Stimulated activated CD4-positive, alpha-beta T cell treated with anti-CD3 and anti-CD28 coated beads, Interleukin-1b, Interleukin-23, amount 100 ng/mL, for 1 hour (primary cell): ENCODE data around the gene JAG2.

Source experiments
- DNase-seq, 2 donors: peaks; one replicate each; pipeline ENCODE4 v3.0.0-alpha.2; 2020; ENCODE audit warnings: low read depth in 2 of 2

JAG2 gene

DNA sequence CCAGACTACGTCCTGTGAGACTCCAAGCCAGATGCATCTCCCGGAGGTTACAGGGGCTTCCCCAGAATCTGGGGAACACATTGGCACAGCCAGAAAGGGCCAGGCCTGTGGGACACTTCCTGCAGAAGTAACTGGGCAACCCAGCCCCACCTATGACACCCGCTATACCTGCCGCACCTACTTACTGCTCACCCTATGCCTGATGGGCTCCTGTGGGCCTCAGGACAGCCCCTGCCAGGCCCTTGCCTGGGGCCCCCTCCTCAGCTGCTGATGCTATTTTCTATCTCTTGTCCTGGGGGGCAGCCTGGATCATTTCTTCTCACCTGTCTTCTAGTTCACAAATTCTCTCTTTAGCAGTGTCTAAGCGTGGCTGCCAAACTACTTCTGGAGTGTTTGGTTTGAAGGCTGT lies 28.7 kb downstream of the JAG2 start:
- DNase-seq: no peak

DNA sequence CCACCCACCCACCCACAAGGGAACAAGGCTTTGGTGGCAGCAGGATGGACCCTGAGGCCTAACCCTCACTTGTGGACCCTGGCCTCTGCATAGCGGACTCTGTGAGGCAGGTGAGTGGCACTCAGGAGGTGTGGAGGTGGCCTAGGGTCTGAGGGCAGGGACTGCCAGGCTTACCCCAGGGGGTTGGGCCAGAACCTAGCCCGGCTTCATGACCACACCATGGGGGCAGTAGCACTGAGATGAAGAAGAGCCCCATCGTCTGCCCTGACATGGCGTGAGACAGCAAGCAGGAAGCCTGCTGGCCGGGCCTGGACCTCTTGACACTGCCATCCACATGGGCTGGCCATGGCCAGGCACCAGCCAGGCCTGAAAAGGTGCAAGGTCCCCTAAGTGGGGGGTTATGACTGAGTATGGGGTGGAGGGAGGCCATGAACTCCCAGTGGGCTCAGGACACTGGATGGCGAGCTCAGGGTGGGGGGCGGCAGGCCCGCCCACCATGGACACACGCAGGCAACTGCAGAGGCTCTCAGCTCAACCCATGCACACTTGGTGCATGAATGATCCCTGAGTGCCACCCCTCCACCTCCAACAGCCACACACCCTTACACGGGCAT lies 29.3 kb downstream of the JAG2 start:
- DNase-seq: no peak

DNA sequence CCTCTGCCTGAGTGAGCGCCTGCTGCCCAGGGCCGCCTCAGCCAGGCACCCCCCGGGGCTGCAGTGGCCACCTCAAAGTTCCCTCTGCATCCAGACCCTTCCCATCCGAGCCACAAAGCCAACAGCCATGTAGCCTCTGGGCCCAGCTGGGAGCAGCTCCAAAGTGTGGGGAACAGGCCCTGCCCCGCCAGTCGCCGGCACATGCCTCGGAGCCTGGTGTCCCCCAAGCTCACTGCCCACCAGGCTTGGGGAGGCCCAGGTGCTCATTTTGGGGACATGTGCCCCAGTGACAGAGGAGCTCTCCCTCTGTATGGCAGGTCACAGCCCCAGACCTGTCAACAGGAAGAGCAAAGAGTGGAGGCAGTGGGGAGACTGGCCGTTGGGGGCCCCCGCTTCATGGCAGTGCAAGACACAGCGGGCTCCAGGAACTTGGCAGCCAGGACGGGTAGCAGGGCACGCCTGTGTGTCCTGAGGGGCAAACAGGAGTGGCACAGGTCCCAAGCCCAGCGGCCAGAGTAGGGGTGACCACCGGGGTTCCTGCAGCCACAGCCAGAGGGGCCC lies 29.9 kb downstream of the JAG2 start:
- no peak for DNase-seq

DNA sequence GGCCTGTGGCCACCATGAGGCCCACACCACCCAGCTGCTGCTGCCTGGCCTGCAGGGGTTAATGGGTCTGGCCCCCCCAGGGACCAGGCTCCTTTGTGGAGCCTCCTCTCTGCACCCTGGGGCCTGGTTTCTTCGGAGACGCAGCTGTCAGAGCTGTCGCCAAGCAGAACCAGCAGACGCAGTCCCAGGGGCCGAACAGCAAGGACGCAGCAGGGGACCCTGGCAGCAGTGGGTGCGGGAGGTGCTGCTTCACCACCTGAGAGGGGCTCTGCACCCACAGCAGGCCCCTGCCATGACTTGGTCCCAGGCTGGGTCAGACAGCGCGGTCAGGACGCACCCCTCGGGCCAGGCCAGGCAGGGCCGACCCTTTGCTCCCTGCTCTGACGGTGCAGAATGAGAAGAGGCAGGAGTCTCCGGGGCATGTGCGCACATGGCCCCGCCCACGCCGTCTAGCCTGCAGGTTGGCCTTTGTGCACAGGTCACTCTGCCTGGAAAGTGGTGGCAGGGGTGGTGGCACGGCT lies 30.5 kb downstream of the JAG2 start:
- DNase-seq: no peak

DNA sequence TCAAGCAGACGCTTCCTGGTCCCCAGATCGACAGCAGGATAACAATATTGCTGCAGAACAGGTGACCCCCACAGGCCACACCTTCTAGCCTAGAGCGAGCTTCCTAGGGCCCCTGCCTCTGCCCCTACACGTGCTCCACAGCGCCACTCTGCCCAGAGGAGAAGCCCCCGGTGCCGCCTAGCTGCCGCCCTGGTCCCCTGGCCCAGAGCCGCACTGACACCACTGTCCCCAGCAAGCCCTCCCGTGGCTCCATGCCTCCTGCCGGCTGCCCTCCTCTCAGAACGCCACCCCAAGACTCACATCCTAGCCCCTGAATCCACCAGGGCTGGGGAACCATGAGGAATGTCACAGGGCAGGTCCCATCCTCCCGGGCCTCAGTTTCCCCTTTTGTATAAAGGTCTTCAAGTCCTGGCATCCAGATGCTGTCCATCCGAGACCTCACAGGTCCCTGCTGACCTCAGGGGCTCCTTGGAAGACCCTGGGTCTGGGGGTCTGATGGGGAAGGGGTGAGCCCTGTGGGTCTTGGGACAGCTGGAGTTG lies 31.0 kb downstream of the JAG2 start:
- DNase-seq: no peak

DNA sequence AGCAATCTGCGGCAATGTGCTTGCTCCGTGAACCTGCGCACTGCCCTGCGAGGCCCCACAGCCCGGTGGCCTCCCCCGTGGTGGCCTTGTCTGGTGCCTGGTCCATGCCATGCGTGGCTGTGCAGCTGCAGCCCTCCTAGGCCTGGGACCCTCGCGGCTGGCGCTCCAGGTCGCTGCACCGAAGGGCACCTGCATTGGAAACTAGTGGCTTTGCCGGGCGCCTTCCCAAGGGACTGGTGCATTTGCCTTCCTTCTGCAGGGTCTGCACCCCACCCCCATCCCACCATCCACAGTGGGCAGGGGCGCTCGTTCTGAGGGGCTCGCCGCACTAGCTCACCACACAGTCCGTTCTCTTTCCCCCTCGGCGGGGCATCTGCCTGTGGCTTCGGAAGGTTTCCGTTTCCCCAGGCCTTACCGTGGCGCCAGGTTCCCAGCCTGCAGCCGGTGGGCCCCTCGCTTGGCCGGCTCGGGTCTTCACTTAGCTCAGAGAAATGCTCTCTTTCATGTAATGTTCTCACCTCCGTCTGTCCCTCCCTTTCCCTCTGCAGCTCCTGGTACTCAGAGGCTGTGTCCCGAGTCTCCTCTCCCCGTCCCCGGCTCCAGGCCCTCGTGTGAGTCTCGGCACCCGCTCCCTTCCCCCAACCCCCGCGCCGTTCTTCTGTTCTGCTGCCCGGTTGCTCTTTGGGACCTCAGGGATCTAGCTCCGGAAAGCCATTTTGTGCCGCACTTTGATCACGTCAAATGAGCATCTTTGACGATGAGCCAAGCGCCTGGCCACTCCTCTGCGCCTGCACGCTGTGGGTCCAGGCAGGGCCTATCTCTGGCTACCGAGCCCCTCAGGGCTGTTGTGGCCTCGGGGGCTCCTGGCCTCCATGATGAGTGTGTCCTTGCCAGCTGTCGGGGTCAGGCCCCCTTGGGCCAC lies 31.9 kb downstream of the JAG2 start:
- DNase-seq: no peak

DNA sequence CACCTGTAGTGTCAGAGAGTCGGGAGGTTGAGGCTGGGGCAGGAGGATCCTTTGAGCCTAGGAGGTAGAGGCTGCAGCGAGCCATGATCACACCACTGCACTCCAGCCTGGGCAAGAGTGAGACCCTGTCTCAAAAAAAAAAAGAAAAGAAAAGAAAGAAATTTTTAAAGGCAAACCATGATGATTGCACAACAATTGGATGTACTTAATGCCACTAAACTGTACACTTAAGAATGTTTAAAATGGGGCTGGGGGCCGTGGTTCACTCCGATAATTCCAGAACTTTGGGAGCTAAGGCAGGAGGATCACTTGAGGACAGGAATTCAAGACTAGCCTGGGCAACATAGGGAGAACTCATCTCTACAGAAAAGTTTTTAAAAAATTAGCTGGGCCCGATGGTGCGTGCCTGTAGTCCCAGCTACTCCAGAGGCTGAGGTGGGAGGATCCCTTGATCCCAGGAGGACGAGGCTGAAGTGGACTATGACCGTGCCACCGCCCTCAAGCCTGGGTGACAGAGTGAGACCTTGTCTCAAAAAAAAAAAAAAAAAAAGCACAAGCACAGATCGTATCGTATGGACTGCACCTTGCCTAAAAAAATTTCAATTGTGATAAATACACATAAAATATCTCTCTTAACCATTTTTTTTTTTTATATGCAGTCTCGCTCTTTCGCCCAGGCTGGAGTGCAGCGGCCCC lies 32.7 kb downstream of the JAG2 start:
- DNase-seq: no peak

DNA sequence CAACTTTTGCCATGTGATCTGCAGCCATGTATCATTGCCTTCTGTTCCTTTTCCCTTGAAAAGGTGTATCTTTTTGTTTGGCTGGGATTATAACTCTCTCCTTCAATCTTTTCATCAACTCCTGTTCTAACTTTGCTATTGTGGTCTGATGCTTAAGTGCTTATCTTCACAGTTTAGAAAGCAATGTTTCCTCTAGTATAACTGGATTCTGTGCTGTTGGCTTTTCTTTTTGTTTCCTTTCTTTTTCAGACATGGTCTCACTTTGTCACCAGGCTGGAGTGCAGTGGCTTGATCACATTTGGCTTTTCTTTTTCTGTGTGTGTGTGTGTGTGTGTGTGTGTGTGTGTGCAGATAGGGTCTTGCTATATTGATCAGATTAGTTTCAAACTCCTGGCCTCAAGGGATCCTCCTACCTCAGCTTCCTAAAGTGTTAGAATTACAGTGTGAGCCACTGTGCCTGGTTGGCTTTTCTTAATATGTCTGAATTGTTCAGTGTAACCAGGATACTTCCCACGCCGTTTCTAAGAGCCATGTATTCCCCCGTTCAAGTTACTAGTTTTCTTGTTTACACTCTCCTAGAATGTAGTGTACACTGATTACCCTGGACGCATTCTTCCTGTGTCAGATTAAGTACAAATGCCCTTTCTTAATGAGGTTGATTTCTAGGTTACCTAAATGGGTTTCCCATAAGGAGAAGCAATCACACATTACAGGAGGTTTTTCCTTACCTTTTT lies 35.5 kb downstream of the JAG2 start:
- no peak for DNase-seq

DNA sequence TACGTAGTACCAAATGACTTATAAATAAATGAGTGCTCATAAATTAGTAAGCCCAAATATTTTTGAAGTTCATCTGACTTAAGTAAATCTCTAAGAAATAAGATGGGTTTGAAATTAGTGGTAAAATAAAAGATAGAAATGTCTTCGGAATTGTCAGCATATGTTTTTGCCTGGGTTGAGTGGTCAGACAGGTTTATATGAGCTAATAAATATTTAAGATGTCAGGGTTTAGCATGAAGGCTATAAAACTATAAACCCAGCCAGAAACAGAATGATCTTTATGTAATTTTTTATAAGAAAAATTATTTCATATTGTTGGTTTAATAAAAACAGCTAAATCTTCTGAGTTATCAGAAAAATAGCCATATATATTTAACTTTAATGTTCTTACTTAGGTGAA lies 37.3 kb downstream of the JAG2 start:
- no peak for DNase-seq

DNA sequence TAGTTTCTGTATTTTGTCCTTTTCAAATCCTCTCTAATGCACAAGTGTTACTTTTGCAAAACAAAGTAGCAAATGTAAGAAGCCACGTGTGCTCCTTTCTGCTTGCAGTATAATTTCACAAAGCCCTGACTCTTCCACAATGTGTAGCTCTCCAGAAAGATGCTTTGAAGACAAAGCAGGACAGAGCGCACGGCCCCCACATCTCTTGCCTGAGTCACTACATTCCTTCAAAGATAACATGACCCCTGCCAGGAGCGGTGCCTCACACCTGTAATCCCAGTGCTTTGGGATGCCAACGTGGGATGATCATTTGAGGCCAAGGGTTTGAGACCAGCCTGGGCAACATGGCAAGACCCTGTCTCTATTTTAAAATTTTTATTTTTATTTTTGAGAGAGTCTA lies 40.5 kb downstream of the JAG2 start:
- DNase-seq: no peak

DNA sequence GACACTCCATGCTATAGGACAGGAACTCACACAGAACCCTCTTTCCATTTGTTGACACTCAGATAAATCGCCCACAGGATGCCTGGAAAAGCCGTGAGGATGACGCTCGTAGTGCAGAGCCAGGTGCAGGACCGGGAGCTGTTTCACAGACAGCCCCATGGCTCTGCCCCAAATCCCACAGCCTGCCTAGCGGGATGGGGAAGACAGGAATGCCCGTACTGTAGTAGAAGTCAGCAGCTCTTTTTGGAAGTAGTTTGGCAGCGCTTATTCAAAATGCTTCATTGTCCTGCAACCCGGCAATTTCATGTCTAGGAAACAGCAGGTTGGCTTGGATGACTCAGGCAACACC lies 41.6 kb downstream of the JAG2 start:
- DNase-seq: no peak

DNA sequence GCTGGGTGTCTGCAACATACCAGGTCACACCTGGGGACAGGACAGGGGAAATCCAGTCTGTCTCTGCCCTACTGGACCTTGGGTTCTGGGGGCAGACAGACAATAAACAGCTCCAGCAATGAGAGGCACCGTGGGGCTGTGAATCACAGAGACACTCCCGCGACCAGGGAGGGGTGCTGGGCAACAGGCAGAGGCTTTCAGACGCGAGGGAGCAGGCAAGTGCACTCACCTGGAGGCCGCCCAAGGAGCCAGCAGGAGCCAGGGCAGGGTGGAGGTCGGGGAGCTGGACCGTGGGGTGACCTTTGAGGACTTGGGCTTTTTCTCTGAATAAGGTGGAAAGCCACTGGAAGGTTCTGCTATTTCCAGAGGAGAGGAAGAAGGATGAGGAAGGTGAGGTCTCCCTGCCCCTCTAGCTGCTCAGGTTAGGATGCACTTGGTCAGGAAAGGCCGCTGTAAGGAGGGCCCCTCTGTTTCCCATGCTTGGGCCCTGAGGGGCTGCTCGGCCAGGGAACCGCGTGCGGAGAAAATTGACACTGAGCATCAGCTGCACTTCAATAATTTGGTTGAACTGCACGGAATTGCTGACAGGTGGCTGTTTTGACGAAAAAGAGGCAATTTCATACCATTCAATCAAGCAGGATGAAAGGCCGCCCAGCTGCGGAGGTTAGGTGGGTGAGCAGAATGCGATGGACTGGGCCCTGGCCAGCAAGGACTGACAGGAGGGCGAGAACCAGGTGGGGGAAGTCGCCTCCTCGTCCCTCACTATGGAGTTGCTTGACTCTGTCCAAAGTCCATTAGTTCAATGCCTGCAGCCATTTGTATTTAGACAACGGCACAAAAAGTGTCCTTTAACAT lies 42.2 kb downstream of the JAG2 start:
- DNase-seq: no peak

DNA sequence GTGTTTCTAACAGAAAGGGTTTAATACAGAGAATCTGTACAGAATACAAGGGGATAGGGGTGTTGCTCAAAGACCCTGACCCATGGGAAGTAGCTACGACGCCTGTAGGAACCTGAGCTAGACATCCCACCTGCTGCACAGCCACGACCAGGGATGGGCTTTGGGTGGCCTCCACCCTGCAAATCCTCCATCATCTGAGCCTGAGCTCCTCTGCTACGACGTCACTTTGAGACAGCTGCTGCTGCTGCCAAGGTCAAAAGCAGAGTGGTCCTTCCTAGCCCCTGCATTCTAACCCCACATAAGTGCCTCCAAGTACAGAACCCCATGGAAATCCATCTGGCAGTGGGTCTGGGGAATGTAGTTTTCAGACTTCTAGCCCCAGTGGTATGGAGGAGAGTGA lies 43.8 kb downstream of the JAG2 start:
- no peak for DNase-seq

DNA sequence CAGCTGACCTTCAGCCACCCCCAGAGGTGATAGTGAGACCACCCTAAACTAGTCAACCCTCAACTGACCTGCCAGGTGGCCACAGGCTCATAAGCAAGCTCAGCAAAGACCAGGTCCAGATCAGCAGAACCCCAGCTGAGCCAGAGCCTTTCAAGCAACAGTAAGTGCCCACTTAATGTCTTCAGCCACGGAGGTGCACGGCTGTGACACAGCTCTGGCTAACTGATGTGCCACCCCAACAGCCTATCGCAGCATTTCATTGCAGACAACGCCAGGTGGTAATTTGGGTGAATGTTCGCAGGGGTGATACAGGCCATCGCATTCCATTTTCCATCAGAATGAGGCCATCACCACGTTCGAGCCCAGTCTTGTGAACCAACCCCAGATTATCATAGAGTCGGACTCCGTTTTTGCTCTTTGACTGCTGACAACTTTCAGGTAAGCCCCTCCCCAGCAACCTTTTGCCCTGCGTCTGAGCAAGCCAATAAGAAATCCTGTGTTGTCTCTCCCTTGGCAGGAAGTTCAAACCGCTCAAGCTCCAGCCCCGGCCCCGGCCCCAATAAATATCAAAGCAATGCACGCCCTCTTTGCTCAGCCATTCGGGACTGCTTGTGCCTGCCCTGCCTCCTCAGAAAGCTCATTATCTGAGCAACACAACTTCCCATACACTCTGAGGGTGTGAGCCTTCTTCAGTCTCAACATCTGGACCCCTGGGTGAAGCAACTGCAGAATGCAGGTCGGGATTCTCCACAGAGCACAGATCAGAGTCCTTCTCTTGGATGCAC lies 44.4 kb downstream of the JAG2 start:
- DNase-seq: no peak

DNA sequence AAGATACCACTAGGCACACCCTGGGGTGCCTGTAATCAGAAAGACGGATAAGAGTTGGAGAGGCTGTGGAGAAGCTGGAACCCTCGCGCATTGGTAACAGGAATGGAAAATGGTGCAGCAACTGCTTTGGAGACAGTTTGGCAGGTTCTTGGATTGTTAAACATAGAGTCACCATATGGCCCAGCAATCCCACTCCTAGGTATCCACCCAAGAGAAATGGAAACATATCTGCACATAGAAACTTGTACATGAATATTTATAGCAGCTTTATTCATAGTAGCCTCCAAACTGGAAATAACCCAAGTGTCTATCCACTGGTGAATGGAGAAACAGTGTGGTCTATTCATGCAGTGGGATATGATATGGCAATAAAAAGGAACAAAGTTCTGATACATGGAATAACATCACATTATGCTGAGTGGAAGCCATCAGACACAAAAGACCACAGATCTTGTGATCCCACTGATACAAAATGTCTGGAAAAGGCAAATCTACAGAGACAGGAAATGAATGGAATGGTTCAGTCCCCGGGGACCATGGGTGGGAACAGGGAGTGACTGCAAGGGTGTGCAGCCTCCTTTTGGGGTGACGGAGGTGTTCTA lies 45.4 kb downstream of the JAG2 start:
- DNase-seq: no peak

DNA sequence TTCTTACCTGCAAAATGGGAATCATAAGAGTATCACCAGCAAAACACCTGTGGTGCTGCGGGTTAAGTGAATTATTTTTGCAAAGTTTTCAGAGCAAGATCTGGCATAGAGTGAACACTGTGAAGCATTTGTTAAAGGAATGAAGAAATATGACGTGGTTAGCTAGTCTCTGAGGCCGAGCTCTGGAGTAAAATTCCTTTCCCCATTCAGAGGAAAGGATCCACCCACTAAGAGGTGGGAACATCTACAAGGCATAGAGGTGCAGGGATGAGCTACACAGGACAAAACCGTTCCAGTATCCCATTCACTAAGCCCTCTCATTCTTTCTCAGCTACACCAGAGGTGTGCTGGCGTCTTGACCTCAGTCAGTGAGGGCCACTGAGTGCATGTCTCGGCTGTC lies 48.5 kb downstream of the JAG2 start:
- DNase-seq: no peak

DNA sequence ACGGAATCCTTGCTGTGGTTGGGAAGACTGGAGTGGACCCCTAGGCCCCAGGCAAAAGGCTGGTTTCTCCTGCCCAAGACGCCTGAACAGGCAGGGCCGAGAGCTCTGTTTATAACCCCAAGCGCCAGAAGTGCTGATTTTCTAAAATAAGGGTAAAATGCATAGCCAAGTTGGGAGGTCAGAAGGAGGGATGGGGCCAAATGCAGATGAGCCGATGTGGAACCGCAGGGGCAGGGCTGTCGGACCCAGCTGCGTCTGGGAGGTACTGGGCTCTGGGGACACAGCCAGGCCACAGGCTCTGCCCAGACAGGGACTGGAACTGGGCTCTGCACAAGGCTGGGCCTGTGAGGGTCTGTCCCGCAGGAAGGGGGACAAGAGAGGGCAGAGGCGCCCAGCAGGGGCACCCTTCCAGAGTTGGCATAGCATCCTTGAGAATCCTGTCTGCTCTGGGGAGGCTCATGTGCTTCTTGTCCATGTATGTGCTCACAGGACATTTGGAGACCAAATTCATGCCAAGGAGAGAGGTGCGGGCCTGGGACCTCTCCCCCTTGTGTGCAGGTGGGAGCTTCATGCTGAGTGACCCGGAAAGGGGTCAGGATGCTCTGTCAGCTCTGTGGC lies 49.1 kb downstream of the JAG2 start:
- DNase-seq: no peak

DNA sequence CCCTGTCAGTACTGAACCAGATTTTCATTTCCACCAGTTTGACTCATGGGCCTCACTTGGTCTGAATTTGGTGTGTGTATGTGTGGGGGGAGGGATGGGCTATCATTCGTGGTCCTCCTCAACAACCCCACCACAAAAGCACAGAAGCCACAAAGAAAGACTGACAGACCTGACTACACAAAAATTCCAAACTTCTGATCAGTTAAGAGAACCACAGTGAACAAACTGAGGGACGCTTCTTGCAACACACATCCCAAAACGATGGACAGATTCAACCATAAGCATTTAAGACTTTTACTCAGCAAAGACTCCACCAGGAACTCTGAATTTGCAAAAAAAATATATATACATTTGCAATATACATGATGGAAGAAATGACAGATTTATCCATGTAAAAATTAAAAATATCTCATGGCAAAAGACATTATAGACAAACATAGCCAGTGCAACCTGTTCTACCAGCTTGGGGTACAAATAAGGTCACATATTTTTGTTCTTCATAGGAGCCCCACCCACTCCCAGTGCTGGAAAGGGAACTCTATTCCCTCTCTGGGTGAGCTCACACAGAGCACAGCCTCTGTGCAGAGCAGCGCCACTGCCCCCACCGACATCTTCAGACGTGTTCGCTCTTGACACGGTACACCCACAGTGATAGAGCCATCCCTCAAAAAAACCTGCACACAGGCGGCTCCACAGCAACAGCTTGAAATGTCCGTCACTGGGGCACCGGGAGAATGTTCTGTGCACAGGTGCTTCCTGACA lies 49.7 kb downstream of the JAG2 start:
- no peak for DNase-seq
